PC-9 (cell line): Measurements from ENCODE around the gene ADARB2. TPM values are rescaled to one million over a fixed set of nuclear protein-coding genes. Genes with fewer than 3 reads are reported as not detected.

Experiments
- BruUV-seq: library from RNA; stranded (reverse); fragments of 400-500 nt; replicated peaks from 2 replicates; lab custom pipeline; 2021; lab: Mats Ljungman, UMichigan
- CTCF ChIA-PET: fragments of 300-600 bp; sonication (Branson Sonifier 250); formaldehyde crosslinking; loops from one replicate; lab custom pipeline; 2022; ENCODE audit warnings: antibody characterized with exemption; lab: Charles Lee
- POLR2A ChIA-PET: fragments of 300-600 bp; sonication (Branson Sonifier 250); formaldehyde crosslinking; loops from one replicate; lab custom pipeline; 2022; ENCODE audit warnings: antibody characterized with exemption; ENCODE audit not compliant: unreplicated experiment; lab: Charles Lee
- DNase-seq, 2 experiments: peaks; one replicate each; pipeline versions ENCODE4 v3.0.0 to v3.0.0-alpha.2; 2015 to 2022; ENCODE audit warnings: mixed read lengths in 1 of 2
- H2AFZ ChIP-seq: fragments of 200-600 bp; sonication (generic); 2 replicates; pipeline ENCODE4 v1.8.1; 2017; ENCODE audit warnings: antibody characterized with exemption
- H3F3A ChIP-seq: fragments of 200-600 bp; sonication (generic); 2 replicates; pipeline ENCODE4 v1.8.1; 2017; ENCODE audit warnings: antibody characterized with exemption, mild to moderate bottlenecking, low read depth; ENCODE audit not compliant: insufficient read depth
- H3K27ac ChIP-seq: fragments of 200-600 bp; sonication (generic); 2 replicates; pipeline ENCODE4 v1.6.1; 2016; ENCODE audit warnings: mixed run types
- H3K27me3 ChIP-seq: fragments of 200-600 bp; sonication (generic); 2 replicates; pipeline ENCODE4 v1.6.1; 2016; ENCODE audit warnings: low read depth, mixed run types; ENCODE audit not compliant: insufficient read depth
- H3K36me3 ChIP-seq: fragments of 200-600 bp; sonication (generic); 2 replicates; pipeline ENCODE4 v1.6.1; 2016; ENCODE audit warnings: low read depth, mixed run types
- H3K4me1 ChIP-seq: fragments of 200-600 bp; sonication (generic); replicated peaks from 2 replicates; pipeline ENCODE4 v1.6.1; 2016; ENCODE audit warnings: mixed run types; ENCODE audit not compliant: insufficient read depth
- H3K4me2 ChIP-seq: fragments of 200-600 bp; sonication (generic); 2 replicates; pipeline ENCODE4 v1.6.1; 2017; ENCODE audit warnings: mixed run types
- H3K4me3 ChIP-seq: fragments of 200-600 bp; sonication (generic); 2 replicates; pipeline ENCODE4 v1.6.1; 2016; ENCODE audit warnings: mixed run types
- H3K79me2 ChIP-seq: fragments of 200-600 bp; sonication (generic); 2 replicates; pipeline ENCODE4 v1.6.1; 2017; ENCODE audit warnings: low read depth, mixed run types
- H3K9me2 ChIP-seq: fragments of 200-600 bp; sonication (generic); 2 replicates; pipeline ENCODE4 v1.8.1; 2017; ENCODE audit warnings: mild to moderate bottlenecking; ENCODE audit not compliant: insufficient read depth
- H3K9me3 ChIP-seq: fragments of 200-600 bp; sonication (generic); 2 replicates; pipeline ENCODE4 v1.8.1; 2016; ENCODE audit warnings: low read depth; ENCODE audit not compliant: insufficient read depth
- H4K20me1 ChIP-seq: fragments of 200-600 bp; sonication (generic); 2 replicates; pipeline ENCODE4 v1.8.1; 2017; ENCODE audit not compliant: insufficient read depth
- EZH2 ChIP-seq: fragments of 200-600 bp; sonication (generic); IDR thresholded peaks from 2 replicates; pipeline ENCODE4 v1.8.0; 2017; ENCODE audit warnings: antibody characterized with exemption, low read depth
- intact Hi-C: fragments of 100-400 bp; cut with micrococcal nuclease; formaldehyde crosslinking; loops from one replicate; pipeline ENCODE4 v1.10.0; 2022; ENCODE audit not compliant: unreplicated experiment
- total RNA-seq: library from RNA; stranded (reverse); gene quantifications from 2 replicates; pipeline ENCODE4 v1.2.3, GENCODE V29; 2021
- TF ChIP-seq, protein P1 (sequence below): fragments of 200-600 bp; sonication (generic); conservative IDR thresholded peaks from 2 replicates; pipeline ENCODE4 v1.6.1; 2017; ENCODE audit warnings: mixed run types, antibody characterized with exemption, mild to moderate bottlenecking, moderate library complexity

Gene ADARB2
- total RNA-seq, 1 experiment from 2014 or later, result not detected

DNA sequence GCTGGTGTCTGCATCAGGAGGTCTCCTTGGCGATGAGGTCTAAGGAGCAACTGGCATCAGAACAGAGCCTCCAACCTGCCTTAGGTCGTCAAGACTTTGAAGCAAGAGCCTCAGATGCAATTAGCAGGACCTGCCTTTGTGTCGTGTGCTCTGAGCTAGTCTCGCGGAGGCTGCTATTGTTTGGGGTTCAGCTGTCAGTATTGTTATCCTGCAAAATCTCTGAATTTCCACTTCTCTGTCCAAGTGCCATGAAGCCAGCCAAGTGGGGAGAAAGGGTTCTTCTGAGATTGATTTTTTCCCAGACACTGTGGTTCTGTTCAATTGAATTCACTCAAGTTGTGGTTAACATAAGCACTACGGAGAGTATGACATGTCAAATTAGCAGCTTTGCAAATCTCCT, 78.7 kb downstream of the ADARB2 start:
- no peak overlapping the region for H2AFZ ChIP-seq
- peaks cover 46% of the 10 kb centered on the region for H3K27me3 ChIP-seq
- no peak overlapping the region for H3K4me3 ChIP-seq
- H3K79me2 ChIP-seq, result no peaks in the 10 kb centered on the region
- no peak for DNase-seq
- H3F3A ChIP-seq, result no peaks in the 10 kb centered on the region
- no TSS peak for BruUV-seq
- ChIA-PET POLR2A (no interaction called here), CTCF (no interaction called here)
- intact Hi-C loops, result no loop called here
- no peaks in the 10 kb centered on the region for H3K9me2 ChIP-seq
- TF ChIP-seq EZH2, result no peak
- TF ChIP-seq, protein P1, sequence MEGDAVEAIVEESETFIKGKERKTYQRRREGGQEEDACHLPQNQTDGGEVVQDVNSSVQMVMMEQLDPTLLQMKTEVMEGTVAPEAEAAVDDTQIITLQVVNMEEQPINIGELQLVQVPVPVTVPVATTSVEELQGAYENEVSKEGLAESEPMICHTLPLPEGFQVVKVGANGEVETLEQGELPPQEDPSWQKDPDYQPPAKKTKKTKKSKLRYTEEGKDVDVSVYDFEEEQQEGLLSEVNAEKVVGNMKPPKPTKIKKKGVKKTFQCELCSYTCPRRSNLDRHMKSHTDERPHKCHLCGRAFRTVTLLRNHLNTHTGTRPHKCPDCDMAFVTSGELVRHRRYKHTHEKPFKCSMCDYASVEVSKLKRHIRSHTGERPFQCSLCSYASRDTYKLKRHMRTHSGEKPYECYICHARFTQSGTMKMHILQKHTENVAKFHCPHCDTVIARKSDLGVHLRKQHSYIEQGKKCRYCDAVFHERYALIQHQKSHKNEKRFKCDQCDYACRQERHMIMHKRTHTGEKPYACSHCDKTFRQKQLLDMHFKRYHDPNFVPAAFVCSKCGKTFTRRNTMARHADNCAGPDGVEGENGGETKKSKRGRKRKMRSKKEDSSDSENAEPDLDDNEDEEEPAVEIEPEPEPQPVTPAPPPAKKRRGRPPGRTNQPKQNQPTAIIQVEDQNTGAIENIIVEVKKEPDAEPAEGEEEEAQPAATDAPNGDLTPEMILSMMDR, result no peak
- H3K9me3 ChIP-seq, result no peaks in the 10 kb centered on the region
- no peak overlapping the region for H3K27ac ChIP-seq
- no peaks in the 10 kb centered on the region for H4K20me1 ChIP-seq
- H3K4me2 ChIP-seq, result no peak overlapping the region
- H3K36me3 ChIP-seq, result no peaks in the 10 kb centered on the region
- H3K4me1 ChIP-seq, result no peaks in the 10 kb centered on the region

DNA sequence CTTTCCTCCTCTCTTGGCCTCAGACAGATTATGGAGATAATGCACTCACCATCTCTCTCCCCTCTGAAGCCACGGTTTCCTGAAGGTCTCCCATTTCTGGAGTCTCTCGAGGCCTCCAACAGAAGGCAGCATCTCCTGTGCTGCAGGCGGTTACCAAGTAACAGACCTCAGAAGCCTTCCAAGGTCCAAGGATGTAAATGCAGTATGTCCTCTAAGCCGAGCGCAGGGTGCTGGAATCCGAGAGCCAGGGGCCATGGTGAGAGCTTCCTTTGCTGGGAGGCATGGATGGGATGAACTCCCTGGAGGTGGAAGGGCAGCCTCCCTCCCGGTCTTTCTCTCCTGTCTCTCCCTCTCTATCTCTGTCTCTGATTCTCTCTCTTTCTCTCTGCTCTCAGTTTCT, 79.8 kb downstream of the ADARB2 start:
- CTCF ChIA-PET, result no interaction called here
- BruUV-seq, result no TSS peak
- no peaks in the 10 kb centered on the region for H4K20me1 ChIP-seq
- no peak overlapping the region for H3K4me2 ChIP-seq
- H3K27me3 ChIP-seq, result peaks cover 43% of the 10 kb centered on the region
- no peaks in the 10 kb centered on the region for H3K79me2 ChIP-seq
- H3K4me1 ChIP-seq, result no peaks in the 10 kb centered on the region
- DNase-seq, result no peak
- H3F3A ChIP-seq, result no peaks in the 10 kb centered on the region
- H3K9me2 ChIP-seq, result no peaks in the 10 kb centered on the region
- no peaks in the 10 kb centered on the region for H3K36me3 ChIP-seq
- TF ChIP-seq, protein P1, result no peak
- no peak for TF ChIP-seq EZH2
- H3K4me3 ChIP-seq, result no peak overlapping the region
- intact Hi-C loops, result no loop called here
- POLR2A ChIA-PET, result no interaction called here
- no peaks in the 10 kb centered on the region for H3K9me3 ChIP-seq
- H2AFZ ChIP-seq, result no peak overlapping the region
- H3K27ac ChIP-seq, result no peak overlapping the region

DNA sequence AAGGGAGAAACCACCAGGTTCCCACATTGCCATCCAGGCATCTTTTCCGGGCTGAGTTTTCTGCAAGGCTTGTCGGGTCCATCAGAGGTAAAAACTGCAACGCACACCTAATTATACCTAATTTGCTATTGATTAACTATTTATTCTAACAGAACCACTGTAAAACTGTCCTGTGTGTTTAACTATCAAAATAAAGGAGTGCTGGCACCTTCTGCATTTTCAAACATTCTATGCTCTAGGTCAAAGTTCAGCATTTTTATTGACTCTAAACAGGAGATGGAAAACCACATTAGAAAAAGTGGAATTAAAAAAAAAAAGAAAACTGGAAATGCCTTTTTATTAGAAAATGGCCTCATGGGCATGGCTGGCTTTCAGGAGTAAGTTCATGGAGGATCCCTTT, 82.0 kb downstream of the ADARB2 start:
- Histone ChIP-seq H3K4me2 (no peak overlapping the region), H3K9me2 (no peaks in the 10 kb centered on the region), H3F3A (no peaks in the 10 kb centered on the region), H3K79me2 (no peaks in the 10 kb centered on the region), H3K4me3 (no peak overlapping the region), H3K4me1 (no peaks in the 10 kb centered on the region), H3K36me3 (no peaks in the 10 kb centered on the region), H3K9me3 (no peaks in the 10 kb centered on the region), H3K27ac (no peak overlapping the region), H2AFZ (no peak overlapping the region), H4K20me1 (no peaks in the 10 kb centered on the region), H3K27me3 (peaks cover 48% of the 10 kb centered on the region)
- CTCF ChIA-PET, result no interaction called here
- POLR2A ChIA-PET, result no interaction called here
- intact Hi-C loops, result no loop called here
- BruUV-seq, result no TSS peak
- TF ChIP-seq, protein P1, result no peak
- no peak for TF ChIP-seq EZH2
- no peak for DNase-seq
